Measurements from ENCODE around the gene OPCML. TPM values are rescaled to one million over a fixed set of nuclear protein-coding genes. Genes with fewer than 3 reads are reported as not detected.

The OPCML gene
- total RNA-seq, 1 experiment from 2014 or later: 0.94 TPM

GRCh38 chr11:133530501-133530835 is 1.8 kb downstream of the OPCML start:
- H2BK120ac ChIP-seq (ENCODE audit: low read depth, low read length, poor library complexity, severe bottlenecking): no peak overlapping the region
- H4K8ac ChIP-seq (replicated peaks; ENCODE audit: insufficient read length, low read depth, low read length): no peak overlapping the region
- no peaks in the 10 kb centered on the region for H4K20me1 ChIP-seq (ENCODE audit: control insufficient read depth, insufficient read depth, insufficient read length)
- no CpG with 5 or more reads among the region's 3 CpGs for WGBS (ENCODE audit: extremely low coverage, insufficient read length, low lambda C conversion rate)
- H3K23ac ChIP-seq (ENCODE audit: insufficient read length, low read depth, low read length): no peak overlapping the region
- no peaks in the 10 kb centered on the region for H3K9me3 Mint-ChIP-seq
- no peak overlapping the region for H3K56ac ChIP-seq (ENCODE audit: insufficient read length, low read depth, low read length)
- no peak overlapping the region for H4K5ac ChIP-seq (ENCODE audit: insufficient read length, low read depth, low read length)
- H2BK12ac ChIP-seq (ENCODE audit: insufficient read length, low read depth, low read length): no peak overlapping the region
- peaks cover 37% of the 10 kb centered on the region for H3K27me3 Mint-ChIP-seq (ENCODE audit: low read depth)
- H3K36me3 Mint-ChIP-seq (ENCODE audit: insufficient read depth in 1 of 3, low read depth in 3 of 3): peaks cover 0 to 4% (median 0%) of the 10 kb centered on the region in 3 experiments; a peak in 2 of 7 replicates
- H3K27ac Mint-ChIP-seq: no peak overlapping the region
- no peak overlapping the region for H4K91ac ChIP-seq (ENCODE audit: insufficient read length, low read depth, low read length)
- no peaks in the 10 kb centered on the region for H3K9me3 ChIP-seq (ENCODE audit: control insufficient read depth, low read depth, low read length)
- H3K4me3 Mint-ChIP-seq: peak overlapping the region; percentile 78 to 93
- no peak overlapping the region for H3T11ph ChIP-seq (ENCODE audit: low read length)
- H2BK5ac ChIP-seq (ENCODE audit: insufficient read length, low read length): no peak overlapping the region
- TF ChIP-seq CTCF (conservative IDR thresholded peaks at IDR 0.05): peak; percentile 63
- no peak overlapping the region for H3K9ac ChIP-seq (ENCODE audit: extremely low read depth, insufficient read length, low read length)
- H3K4me1 ChIP-seq (ENCODE audit: insufficient read depth, low read length): peaks cover 23% of the 10 kb centered on the region
- DNase-seq: peak; percentile 65
- peak overlapping the region; percentile 93 for H3K4me2 ChIP-seq (ENCODE audit: insufficient read depth, insufficient read length, low read length)
- no peaks in the 10 kb centered on the region for H3K79me2 ChIP-seq (ENCODE audit: insufficient read depth, low read length)
- peaks cover 26% of the 10 kb centered on the region for H3K23me2 ChIP-seq (ENCODE audit: insufficient read length, low read depth, low read length, poor library complexity, severe bottlenecking)
- H3K27me3 ChIP-seq (ENCODE audit: insufficient read depth, low read length): peaks cover 4% of the 10 kb centered on the region; the same call in 1 of the 2 replicates
- no peaks in the 10 kb centered on the region for H3K79me1 ChIP-seq (ENCODE audit: insufficient read depth, low read depth, low read length, poor library complexity, severe bottlenecking)
- H3K18ac ChIP-seq (ENCODE audit: insufficient read length, low read depth, low read length): no peak overlapping the region
- no peak overlapping the region for H2AFZ ChIP-seq (ENCODE audit: low read length)
- H3K4me1 Mint-ChIP-seq: peaks cover 64 to 69% of the 10 kb centered on the region in 2 experiments
- no peak overlapping the region for H2BK15ac ChIP-seq (ENCODE audit: low read depth, low read length)
- no peak overlapping the region for H3K14ac ChIP-seq (ENCODE audit: insufficient read depth, low read length)
- H3K4ac ChIP-seq (ENCODE audit: low read depth, low read length): no peak overlapping the region
- no peak overlapping the region for H3K27ac ChIP-seq (ENCODE audit: insufficient read length, low read depth, low read length)
- H2AK5ac ChIP-seq (ENCODE audit: insufficient read length, low read length): no peak overlapping the region
- no peak overlapping the region for H2BK20ac ChIP-seq (ENCODE audit: low read depth, low read length, poor library complexity, severe bottlenecking)

Measured in H9 (cell line).